ENCODE measurements around the gene OSTC.

The OSTC gene

DNA sequence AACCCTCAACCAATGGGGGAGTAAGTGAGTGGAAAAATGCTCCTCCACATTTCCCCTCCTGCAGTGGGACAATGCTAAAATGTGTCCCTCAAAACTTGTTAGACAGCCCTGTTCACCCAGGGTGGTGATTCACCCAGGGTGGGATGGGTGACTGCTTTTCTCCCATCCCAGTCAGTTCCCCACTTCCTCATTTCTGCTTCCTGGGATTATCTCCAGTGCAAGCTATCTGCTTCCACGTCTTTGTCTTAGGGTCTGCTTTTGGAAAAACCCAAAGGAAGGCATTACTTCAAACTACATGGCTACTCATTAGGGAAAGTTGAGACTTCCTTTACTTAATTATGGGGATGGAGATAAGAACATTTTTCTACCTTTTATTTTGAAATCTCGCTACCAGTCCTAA, 67.0 kb downstream of the OSTC start:
- no peak for DNase-seq

All from NCI-H2029 (cell line).